Esophagus muscularis mucosa (tissue), 4 donors: Measurements from ENCODE around the gene CCDC34.

Experiments used
- CTCF ChIP-seq, 3 experiments: fragments of 200-600 bp in 2 of 3; fragments of 450-650 bp in 1 of 3; sonication (generic) in 2 of 3; IDR thresholded peaks; one replicate each; pipeline ENCODE4 v1.5.1; 2017 to 2019; ENCODE audit warnings: antibody characterized with exemption in 3 of 3, mild to moderate bottlenecking in 2 of 3, moderate library complexity in 1 of 3
- EP300 ChIP-seq: sonication (generic); formaldehyde crosslinking; IDR thresholded peaks from one replicate; pipeline ENCODE4 v1.6.1; 2017; ENCODE audit warnings: antibody characterized with exemption
- POLR2AphosphoS5 ChIP-seq, 2 donors: sonication (generic); formaldehyde crosslinking; IDR thresholded peaks; one replicate each; pipeline ENCODE4 v1.6.1; 2017; ENCODE audit warnings: antibody characterized with exemption in 2 of 2

GRCh38 chr11:27349919-27350318 is 13.1 kb downstream of the CCDC34 start:
- TF ChIP-seq EP300 = no peak
- TF ChIP-seq POLR2AphosphoS5 (IDR thresholded peaks at IDR 0.05) = no peak
- no peak for TF ChIP-seq CTCF (IDR thresholded peaks at IDR 0.05)
